ENCODE measurements around the gene GATB.

GATB gene

DNA sequence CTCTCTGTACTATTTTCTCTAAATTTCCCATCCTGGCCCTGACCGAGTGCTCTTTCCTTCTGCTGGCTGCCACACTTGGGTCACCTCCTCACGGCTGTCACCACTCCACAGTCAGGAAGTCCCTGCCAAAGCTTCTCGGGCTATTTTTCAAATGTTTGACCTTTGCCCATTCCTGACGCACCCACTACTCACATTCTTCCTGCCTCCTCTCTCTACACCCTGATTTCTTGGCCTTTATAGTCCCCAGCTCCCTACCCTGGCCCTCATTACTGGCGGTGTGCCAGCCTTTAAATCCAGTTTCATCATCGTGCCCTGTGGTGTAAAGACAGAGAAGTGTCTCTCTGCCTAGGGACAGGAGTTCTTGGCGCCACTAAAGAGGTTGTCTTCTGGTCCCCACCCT lies 46.4 kb upstream of the GATB start (continued):
- TF ChIP-seq, protein P1, sequence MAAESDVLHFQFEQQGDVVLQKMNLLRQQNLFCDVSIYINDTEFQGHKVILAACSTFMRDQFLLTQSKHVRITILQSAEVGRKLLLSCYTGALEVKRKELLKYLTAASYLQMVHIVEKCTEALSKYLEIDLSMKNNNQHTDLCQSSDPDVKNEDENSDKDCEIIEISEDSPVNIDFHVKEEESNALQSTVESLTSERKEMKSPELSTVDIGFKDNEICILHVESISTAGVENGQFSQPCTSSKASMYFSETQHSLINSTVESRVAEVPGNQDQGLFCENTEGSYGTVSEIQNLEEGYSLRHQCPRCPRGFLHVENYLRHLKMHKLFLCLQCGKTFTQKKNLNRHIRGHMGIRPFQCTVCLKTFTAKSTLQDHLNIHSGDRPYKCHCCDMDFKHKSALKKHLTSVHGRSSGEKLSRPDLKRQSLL (tag by site-specific recombination; IDR thresholded peaks at IDR 0.05) = no peak
- TF ChIP-seq, protein P2, sequence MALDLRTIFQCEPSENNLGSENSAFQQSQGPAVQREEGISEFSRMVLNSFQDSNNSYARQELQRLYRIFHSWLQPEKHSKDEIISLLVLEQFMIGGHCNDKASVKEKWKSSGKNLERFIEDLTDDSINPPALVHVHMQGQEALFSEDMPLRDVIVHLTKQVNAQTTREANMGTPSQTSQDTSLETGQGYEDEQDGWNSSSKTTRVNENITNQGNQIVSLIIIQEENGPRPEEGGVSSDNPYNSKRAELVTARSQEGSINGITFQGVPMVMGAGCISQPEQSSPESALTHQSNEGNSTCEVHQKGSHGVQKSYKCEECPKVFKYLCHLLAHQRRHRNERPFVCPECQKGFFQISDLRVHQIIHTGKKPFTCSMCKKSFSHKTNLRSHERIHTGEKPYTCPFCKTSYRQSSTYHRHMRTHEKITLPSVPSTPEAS (tag by site-specific recombination; IDR thresholded peaks at IDR 0.05) = no peak

DNA sequence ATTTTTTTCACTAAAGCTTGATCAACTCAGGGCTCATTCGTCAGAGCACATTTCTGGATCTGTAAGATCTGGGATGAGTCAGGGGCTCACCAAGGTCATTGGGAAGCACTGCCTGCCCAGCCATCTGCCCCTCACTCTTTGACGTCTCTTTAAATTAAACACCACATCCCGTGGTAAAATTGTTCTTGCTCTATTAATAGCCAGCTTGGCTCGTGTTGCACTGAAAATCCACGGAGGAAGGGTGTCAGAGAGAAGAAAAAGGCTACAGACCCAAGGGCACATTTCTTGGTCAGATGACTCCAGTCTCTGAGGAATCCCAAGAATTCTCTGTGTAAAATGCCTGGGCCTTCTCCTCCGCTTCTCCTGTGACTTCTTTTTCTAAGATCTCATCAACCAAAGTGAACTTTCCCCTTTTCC lies 45.7 kb upstream of the GATB start:
- no peak for TF ChIP-seq ZNF350 (tag by site-specific recombination; IDR thresholded peaks at IDR 0.05)
- TF ChIP-seq ZNF624 (tag by site-specific recombination; IDR thresholded peaks at IDR 0.05) = no peak
- TF ChIP-seq ZNF37A (tag by site-specific recombination; IDR thresholded peaks at IDR 0.05) = no peak
- TF ChIP-seq, protein P3, sequence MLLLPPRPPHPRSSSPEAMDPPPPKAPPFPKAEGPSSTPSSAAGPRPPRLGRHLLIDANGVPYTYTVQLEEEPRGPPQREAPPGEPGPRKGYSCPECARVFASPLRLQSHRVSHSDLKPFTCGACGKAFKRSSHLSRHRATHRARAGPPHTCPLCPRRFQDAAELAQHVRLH (tag by site-specific recombination; IDR thresholded peaks at IDR 0.05) = no peak
- TF ChIP-seq, protein P4, sequence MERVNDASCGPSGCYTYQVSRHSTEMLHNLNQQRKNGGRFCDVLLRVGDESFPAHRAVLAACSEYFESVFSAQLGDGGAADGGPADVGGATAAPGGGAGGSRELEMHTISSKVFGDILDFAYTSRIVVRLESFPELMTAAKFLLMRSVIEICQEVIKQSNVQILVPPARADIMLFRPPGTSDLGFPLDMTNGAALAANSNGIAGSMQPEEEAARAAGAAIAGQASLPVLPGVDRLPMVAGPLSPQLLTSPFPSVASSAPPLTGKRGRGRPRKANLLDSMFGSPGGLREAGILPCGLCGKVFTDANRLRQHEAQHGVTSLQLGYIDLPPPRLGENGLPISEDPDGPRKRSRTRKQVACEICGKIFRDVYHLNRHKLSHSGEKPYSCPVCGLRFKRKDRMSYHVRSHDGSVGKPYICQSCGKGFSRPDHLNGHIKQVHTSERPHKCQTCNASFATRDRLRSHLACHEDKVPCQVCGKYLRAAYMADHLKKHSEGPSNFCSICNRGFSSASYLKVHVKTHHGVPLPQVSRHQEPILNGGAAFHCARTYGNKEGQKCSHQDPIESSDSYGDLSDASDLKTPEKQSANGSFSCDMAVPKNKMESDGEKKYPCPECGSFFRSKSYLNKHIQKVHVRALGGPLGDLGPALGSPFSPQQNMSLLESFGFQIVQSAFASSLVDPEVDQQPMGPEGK (tag by site-specific recombination; IDR thresholded peaks at IDR 0.05) = no peak
- TF ChIP-seq ZNF791 (tag by site-specific recombination; IDR thresholded peaks at IDR 0.05) = no peak
- no peak for TF ChIP-seq ZNF426 (tag by site-specific recombination; IDR thresholded peaks at IDR 0.05)
- no peak for TF ChIP-seq SP7 (tag by site-specific recombination; IDR thresholded peaks at IDR 0.05)
- TF ChIP-seq ZNF239 (tag by site-specific recombination; IDR thresholded peaks at IDR 0.05) = no peak
- no peak overlapping the region for H3K4me3 ChIP-seq (ENCODE audit: low read depth, low read length)
- H3K27ac ChIP-seq (ENCODE audit: extremely low read depth, low read depth, low read length) = no peak overlapping the region
- peaks cover 13% of the 10 kb centered on the region for H3K4me1 ChIP-seq (ENCODE audit: control insufficient read depth, insufficient read depth, low read length)
- no peaks in the 10 kb centered on the region for H3K9me3 ChIP-seq (ENCODE audit: control insufficient read depth, insufficient read depth, low read depth, low read length)
- POLR2A ChIA-PET = no interaction called here
- CTCF ChIA-PET = interaction anchor here (1.0 kb wide), 1 partner anchor 26 kb away, joined by 3 read pairs; no protein-coding TSS in a partner anchor
- H3K36me3 ChIP-seq (ENCODE audit: control insufficient read depth in 2 of 2, insufficient read depth in 1 of 2, low read length in 2 of 2) = no peaks in the 10 kb centered on the region

DNA sequence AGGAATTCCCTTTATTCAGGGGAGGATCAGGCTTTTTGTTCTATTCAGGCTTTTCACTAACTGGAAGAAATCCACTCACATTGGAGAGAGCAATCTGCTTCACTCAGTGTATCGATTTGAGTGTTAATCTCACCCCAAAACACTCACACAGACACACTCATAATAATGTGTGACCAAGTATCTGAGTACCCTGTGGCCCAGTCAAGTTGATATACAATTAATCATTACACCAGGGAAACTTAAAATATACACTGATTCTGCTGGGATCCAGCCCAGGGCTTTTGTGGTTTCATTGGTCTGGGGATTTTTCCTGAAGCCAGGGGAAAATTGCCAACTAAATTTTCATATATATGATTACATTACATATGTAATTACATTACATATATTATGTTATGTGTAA lies 44.0 kb upstream of the GATB start:
- ChIA-PET CTCF (interaction anchor here (1.1 kb wide), 1 partner anchor 15 kb away, joined by 5 read pairs; no protein-coding TSS in a partner anchor), POLR2A (no interaction called here)
- Histone ChIP-seq H3K4me1 (ENCODE audit: control insufficient read depth, insufficient read depth, low read length) (peaks cover 13% of the 10 kb centered on the region), H3K9me3 (ENCODE audit: control insufficient read depth, insufficient read depth, low read depth, low read length) (no peaks in the 10 kb centered on the region), H3K36me3 (ENCODE audit: control insufficient read depth in 2 of 2, insufficient read depth in 1 of 2, low read length in 2 of 2) (no peaks in the 10 kb centered on the region), H3K4me3 (ENCODE audit: low read depth, low read length) (no peak overlapping the region), H3K27ac (ENCODE audit: extremely low read depth, low read depth, low read length) (no peak overlapping the region)
- TF ChIP-seq ZSCAN30 (tag by site-specific recombination; IDR thresholded peaks at IDR 0.05) (no peak), ZNF610 (tag by site-specific recombination; IDR thresholded peaks at IDR 0.05; ENCODE audit: borderline replicate concordance) (no peak), ZNF529 (tag by site-specific recombination; IDR thresholded peaks at IDR 0.05; ENCODE audit: insufficient replicate concordance) (no peak), TCF7L2 (IDR thresholded peaks at IDR 0.05; ENCODE audit: borderline replicate concordance, low read depth, low read length) (no peak), YY1 (tag by site-specific recombination; IDR thresholded peaks at IDR 0.05) (no peak), ZNF266 (tag by site-specific recombination; IDR thresholded peaks at IDR 0.05; ENCODE audit: low read depth) (no peak), ZBTB1 (tag by site-specific recombination; IDR thresholded peaks at IDR 0.05) (no peak), ZNF658 (tag by site-specific recombination; IDR thresholded peaks at IDR 0.05) (no peak), ZNF350 (tag by site-specific recombination; IDR thresholded peaks at IDR 0.05) (no peak)
- TF ChIP-seq, protein P5, sequence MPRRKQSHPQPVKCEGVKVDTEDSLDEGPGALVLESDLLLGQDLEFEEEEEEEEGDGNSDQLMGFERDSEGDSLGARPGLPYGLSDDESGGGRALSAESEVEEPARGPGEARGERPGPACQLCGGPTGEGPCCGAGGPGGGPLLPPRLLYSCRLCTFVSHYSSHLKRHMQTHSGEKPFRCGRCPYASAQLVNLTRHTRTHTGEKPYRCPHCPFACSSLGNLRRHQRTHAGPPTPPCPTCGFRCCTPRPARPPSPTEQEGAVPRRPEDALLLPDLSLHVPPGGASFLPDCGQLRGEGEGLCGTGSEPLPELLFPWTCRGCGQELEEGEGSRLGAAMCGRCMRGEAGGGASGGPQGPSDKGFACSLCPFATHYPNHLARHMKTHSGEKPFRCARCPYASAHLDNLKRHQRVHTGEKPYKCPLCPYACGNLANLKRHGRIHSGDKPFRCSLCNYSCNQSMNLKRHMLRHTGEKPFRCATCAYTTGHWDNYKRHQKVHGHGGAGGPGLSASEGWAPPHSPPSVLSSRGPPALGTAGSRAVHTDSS (tag by site-specific recombination; IDR thresholded peaks at IDR 0.05) = no peak
- TF ChIP-seq, protein P6, sequence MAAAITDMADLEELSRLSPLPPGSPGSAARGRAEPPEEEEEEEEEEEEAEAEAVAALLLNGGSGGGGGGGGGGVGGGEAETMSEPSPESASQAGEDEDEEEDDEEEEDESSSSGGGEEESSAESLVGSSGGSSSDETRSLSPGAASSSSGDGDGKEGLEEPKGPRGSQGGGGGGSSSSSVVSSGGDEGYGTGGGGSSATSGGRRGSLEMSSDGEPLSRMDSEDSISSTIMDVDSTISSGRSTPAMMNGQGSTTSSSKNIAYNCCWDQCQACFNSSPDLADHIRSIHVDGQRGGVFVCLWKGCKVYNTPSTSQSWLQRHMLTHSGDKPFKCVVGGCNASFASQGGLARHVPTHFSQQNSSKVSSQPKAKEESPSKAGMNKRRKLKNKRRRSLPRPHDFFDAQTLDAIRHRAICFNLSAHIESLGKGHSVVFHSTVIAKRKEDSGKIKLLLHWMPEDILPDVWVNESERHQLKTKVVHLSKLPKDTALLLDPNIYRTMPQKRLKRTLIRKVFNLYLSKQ (tag by site-specific recombination; IDR thresholded peaks at IDR 0.05; ENCODE audit: borderline replicate concordance) = no peak

All from HEK293 (cell line).